Sigmoid colon (tissue), 4 donors: ENCODE results near the gene RBM28.

Experiments
- CTCF ChIP-seq, 4 experiments: fragments of 450-650 bp in 3 of 4; fragments of 200-600 bp in 1 of 4; IDR thresholded peaks; one replicate each; pipeline ENCODE4 v1.5.1; 2016 to 2019; ENCODE audit warnings: antibody characterized with exemption in 4 of 4, mild to moderate bottlenecking in 3 of 4, moderate library complexity in 2 of 4
- EP300 ChIP-seq, 4 donors: sonication (generic); formaldehyde crosslinking; IDR thresholded peaks; one replicate each; pipeline ENCODE4 v1.6.1; 2017; ENCODE audit warnings: antibody characterized with exemption in 4 of 4
- POLR2A ChIP-seq, 2 donors: fragments of 450-650 bp; IDR thresholded peaks; one replicate each; pipeline ENCODE4 v1.6.1; 2016; ENCODE audit warnings: antibody characterized with exemption in 2 of 2, mild to moderate bottlenecking in 2 of 2, moderate library complexity in 2 of 2
- POLR2AphosphoS5 ChIP-seq, 4 donors: sonication (generic); formaldehyde crosslinking; IDR thresholded peaks; one replicate each; pipeline ENCODE4 v1.6.1; 2017; ENCODE audit warnings: antibody characterized with exemption in 4 of 4

DNA sequence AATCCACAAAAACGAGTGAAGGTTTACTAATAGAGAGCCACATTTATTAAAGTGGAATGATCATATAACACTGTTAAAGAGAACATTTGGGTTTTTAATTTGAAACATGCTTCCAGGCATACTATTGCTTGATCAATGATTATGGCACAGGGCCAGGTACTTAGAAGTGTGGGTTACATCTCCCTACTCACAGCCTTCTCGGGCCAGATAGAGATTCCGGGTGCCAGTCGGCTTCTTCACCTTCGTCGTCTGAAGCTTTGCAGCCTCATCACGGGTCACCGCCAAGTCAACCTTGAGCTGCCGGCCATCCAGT is 19.4 kb downstream of the RBM28 start:
- no peak for TF ChIP-seq CTCF (IDR thresholded peaks at IDR 0.05)
- TF ChIP-seq POLR2AphosphoS5 (IDR thresholded peaks at IDR 0.05): no peak
- TF ChIP-seq POLR2A (IDR thresholded peaks at IDR 0.05): no peak
- no peak for TF ChIP-seq EP300 (IDR thresholded peaks at IDR 0.05)
